HCT116 (cell line): ENCODE data around the gene MEGF6. TPM values are rescaled to one million over a fixed set of nuclear protein-coding genes. Genes with fewer than 3 reads are reported as not detected.

Experiments used
- ATAC-seq: fragments of 200-7000 bp; cut with Tn5 transposase; 2 replicates; pipeline ENCODE4 v1.9.1; 2020; ENCODE audit warnings: mild to moderate bottlenecking, moderate library complexity
- BruUV-seq: library from RNA; stranded (reverse); fragments of 400-500 nt; replicated peaks from 2 replicates; lab custom pipeline; 2021; lab: Mats Ljungman, UMichigan
- CTCF ChIA-PET: fragments of 300-600 bp; sonication (Branson Sonifier 250); formaldehyde crosslinking; loops from one replicate; lab custom pipeline; 2021; ENCODE audit warnings: antibody characterized with exemption; lab: Charles Lee
- POLR2A ChIA-PET: fragments of 300-600, 350-600 bp; sonication (Branson Sonifier 250); formaldehyde crosslinking; loops from one replicate; lab custom pipeline; 2021; ENCODE audit warnings: antibody characterized with exemption; lab: Charles Lee
- RAD21 ChIA-PET, 2 experiments: fragments of 300-600 bp; sonication (Branson Sonifier 250); formaldehyde crosslinking; loops; one replicate each; lab custom pipeline; 2023; ENCODE audit warnings: low total read pairs in 2 of 2; ENCODE audit not compliant: uncharacterized antibody in 2 of 2, unreplicated experiment in 2 of 2, low non-redundant PET in 1 of 2; lab: Charles Lee
- DNase-seq: peaks from one replicate; pipeline ENCODE4 v3.0.0-alpha.2; 2010; ENCODE audit warnings: low read depth, low spot score
- H2AFZ ChIP-seq: fragments of 200-600 bp; shearing (Covaris generic), sonication (generic); 2 replicates; pipeline ENCODE4 v1.6.1; 2017; ENCODE audit warnings: low read depth, mixed run types, mixed read lengths, antibody characterized with exemption, low read length; ENCODE audit not compliant: poor library complexity, severe bottlenecking
- H3K27ac ChIP-seq: 2 replicates; pipeline ENCODE4 v1.5.1; 2012; ENCODE audit warnings: low read depth, low read length
- H3K27me3 ChIP-seq: fragments of 200-600 bp; sonication (generic); 2 replicates; pipeline ENCODE4 v1.6.1; 2016; ENCODE audit warnings: mixed run types, low read length, mixed read lengths; ENCODE audit not compliant: insufficient read depth
- H3K36me3 ChIP-seq, 2 experiments: fragments of 200-500 bp in 1 of 2; fragments of 200-600 bp in 1 of 2; sonication (Bioruptor generic) in 1 of 2; sonication (generic) in 1 of 2; 2 replicates each; pipeline versions ENCODE4 v1.5.1 to v1.6.1; 2014 to 2016; ENCODE audit warnings: low read length in 2 of 2, inconsistent platforms in 1 of 2, mixed read lengths in 1 of 2, mixed run types in 1 of 2; ENCODE audit not compliant: insufficient read depth in 2 of 2, control insufficient read depth in 1 of 2
- H3K4me1 ChIP-seq, 2 experiments: fragments of 200-600 bp in 1 of 2; sonication (generic) in 1 of 2; 2 replicates each; pipeline versions ENCODE4 v1.5.1 to v1.6.1; 2012 to 2017; ENCODE audit warnings: low read length in 2 of 2, inconsistent platforms in 1 of 2, mild to moderate bottlenecking in 1 of 2, mixed read lengths in 1 of 2, mixed run types in 1 of 2, moderate library complexity in 1 of 2; ENCODE audit not compliant: insufficient read depth in 2 of 2, control insufficient read depth in 1 of 2
- H3K4me2 ChIP-seq: fragments of 200-600 bp; sonication (generic); 2 replicates; pipeline ENCODE4 v1.6.1; 2017; ENCODE audit warnings: mixed run types, low read length, mixed read lengths
- H3K4me3 ChIP-seq, 2 experiments: fragments of 200-600 bp in 1 of 2; sonication (generic) in 1 of 2; replicated peaks in 1 of 2; 2 replicates each; pipeline ENCODE4 v1.5.1; 2011 to 2016; ENCODE audit warnings: low read length in 2 of 2, control low read depth in 1 of 2, low read depth in 1 of 2, mild to moderate bottlenecking in 1 of 2, mixed read lengths in 1 of 2, mixed run types in 1 of 2
- H3K79me2 ChIP-seq: fragments of 200-600 bp; sonication (generic); 2 replicates; pipeline ENCODE4 v1.6.1; 2017; ENCODE audit warnings: mild to moderate bottlenecking, mixed run types, low read length, moderate library complexity, mixed read lengths; ENCODE audit not compliant: insufficient read depth
- H3K9ac ChIP-seq: fragments of 200-600 bp; sonication (generic); 2 replicates; pipeline ENCODE4 v1.6.1; 2016; ENCODE audit warnings: low read length, mixed read lengths
- H3K9me2 ChIP-seq: fragments of 200-600 bp; sonication (generic), shearing (Covaris generic); 2 replicates; pipeline ENCODE4 v1.6.1; 2017; ENCODE audit warnings: mixed run types, mild to moderate bottlenecking, moderate library complexity; ENCODE audit not compliant: insufficient read depth
- H3K9me3 ChIP-seq, 2 experiments: fragments of 200-500 bp in 1 of 2; fragments of 200-600 bp in 1 of 2; sonication (Bioruptor generic) in 1 of 2; sonication (generic) in 1 of 2; 2 replicates each; pipeline ENCODE4 v1.6.1; 2014 to 2017; ENCODE audit warnings: low read length in 2 of 2, mixed read lengths in 2 of 2, inconsistent platforms in 1 of 2, low read depth in 1 of 2, mild to moderate bottlenecking in 1 of 2, mixed run types in 1 of 2, moderate library complexity in 1 of 2; ENCODE audit not compliant: control insufficient read depth in 1 of 2, insufficient read depth in 1 of 2
- H4K20me1 ChIP-seq: fragments of 200-600 bp; sonication (generic), shearing (Covaris generic); 2 replicates; pipeline ENCODE4 v1.6.1; 2017; ENCODE audit warnings: mixed run types, mild to moderate bottlenecking, moderate library complexity; ENCODE audit not compliant: insufficient read depth
- ATF3 ChIP-seq: IDR thresholded peaks from 2 replicates; pipeline ENCODE4 v1.6.1; 2012
- CBX3 ChIP-seq: IDR thresholded peaks from 2 replicates; pipeline ENCODE4 v1.6.1; 2012; ENCODE audit warnings: low read depth
- ELF1 ChIP-seq: IDR thresholded peaks from 2 replicates; pipeline ENCODE4 v1.6.1; 2012; ENCODE audit warnings: low read depth, borderline replicate concordance
- EZH2 ChIP-seq: fragments of 200-600 bp; sonication (generic); IDR thresholded peaks from 2 replicates; pipeline ENCODE4 v1.6.1; 2017; ENCODE audit warnings: antibody characterized with exemption, mixed run types
- EZH2phosphoT487 ChIP-seq: fragments of 200-600 bp; IDR thresholded peaks from 2 replicates; pipeline ENCODE4 v1.6.1; 2018; ENCODE audit warnings: antibody characterized with exemption, borderline replicate concordance
- FOSL1 ChIP-seq: IDR thresholded peaks from 2 replicates; pipeline ENCODE4 v1.6.1; 2012; ENCODE audit warnings: low read depth
- JUND ChIP-seq: IDR thresholded peaks from 2 replicates; pipeline ENCODE4 v1.6.1; 2012
- POLR2A ChIP-seq: IDR thresholded peaks from 2 replicates; pipeline ENCODE4 v1.7.0; 2011; ENCODE audit warnings: borderline replicate concordance; ENCODE audit not compliant: insufficient read depth, insufficient read length; ENCODE audit errors: extremely low read depth
- POLR2AphosphoS5 ChIP-seq: IDR thresholded peaks from 2 replicates; pipeline ENCODE4 v1.6.1; 2011; ENCODE audit warnings: mild to moderate bottlenecking, low read depth, low read length, moderate library complexity
- RAD21 ChIP-seq: IDR thresholded peaks from 2 replicates; pipeline ENCODE4 v1.6.1; 2012; ENCODE audit warnings: low read depth, mild to moderate bottlenecking
- REST ChIP-seq: IDR thresholded peaks from 2 replicates; pipeline ENCODE4 v1.6.1; 2012; ENCODE audit warnings: low read depth
- SP1 ChIP-seq: IDR thresholded peaks from 2 replicates; pipeline ENCODE4 v1.6.1; 2012; ENCODE audit warnings: low read depth
- SRF ChIP-seq: IDR thresholded peaks from 2 replicates; pipeline ENCODE4 v1.6.1; 2012; ENCODE audit warnings: low read depth
- ZFX ChIP-seq: fragments of 450-650 bp; IDR thresholded peaks from 2 replicates; pipeline ENCODE4 v1.6.1; 2017
- ZNF274 ChIP-seq: fragments of 200-500 bp; sonication (Bioruptor generic); IDR thresholded peaks from 2 replicates; pipeline ENCODE4 v1.6.1; 2014; ENCODE audit warnings: mild to moderate bottlenecking, low read depth, low read length, inconsistent platforms
- intact Hi-C: fragments of 100-400 bp; cut with micrococcal nuclease; formaldehyde crosslinking; loops from 2 replicates; pipeline ENCODE4 v1.10.0; 2022
- total RNA-seq: library from RNA; stranded (reverse); gene quantifications from one replicate; pipeline ENCODE4 v1.2.1, GENCODE V29; 2021; ENCODE audit not compliant: unreplicated experiment
- TF ChIP-seq, protein P1 (sequence below), 3 experiments: fragments of 200-600 bp in 1 of 3; sonication (generic) in 1 of 3; IDR thresholded peaks in 2 of 3; conservative IDR thresholded peaks in 1 of 3; 2 replicates each; pipeline ENCODE4 v1.5.1; 2012 to 2017; ENCODE audit warnings: low read depth in 2 of 3, low read length in 2 of 3, antibody characterized with exemption in 1 of 3, borderline replicate concordance in 1 of 3, control low read depth in 1 of 3, mild to moderate bottlenecking in 1 of 3, mixed read lengths in 1 of 3, mixed run types in 1 of 3, moderate library complexity in 1 of 3; ENCODE audit not compliant: insufficient read depth in 1 of 3

Gene MEGF6
- total RNA-seq, 1 experiment from 2014 or later: 47.6 TPM

DNA sequence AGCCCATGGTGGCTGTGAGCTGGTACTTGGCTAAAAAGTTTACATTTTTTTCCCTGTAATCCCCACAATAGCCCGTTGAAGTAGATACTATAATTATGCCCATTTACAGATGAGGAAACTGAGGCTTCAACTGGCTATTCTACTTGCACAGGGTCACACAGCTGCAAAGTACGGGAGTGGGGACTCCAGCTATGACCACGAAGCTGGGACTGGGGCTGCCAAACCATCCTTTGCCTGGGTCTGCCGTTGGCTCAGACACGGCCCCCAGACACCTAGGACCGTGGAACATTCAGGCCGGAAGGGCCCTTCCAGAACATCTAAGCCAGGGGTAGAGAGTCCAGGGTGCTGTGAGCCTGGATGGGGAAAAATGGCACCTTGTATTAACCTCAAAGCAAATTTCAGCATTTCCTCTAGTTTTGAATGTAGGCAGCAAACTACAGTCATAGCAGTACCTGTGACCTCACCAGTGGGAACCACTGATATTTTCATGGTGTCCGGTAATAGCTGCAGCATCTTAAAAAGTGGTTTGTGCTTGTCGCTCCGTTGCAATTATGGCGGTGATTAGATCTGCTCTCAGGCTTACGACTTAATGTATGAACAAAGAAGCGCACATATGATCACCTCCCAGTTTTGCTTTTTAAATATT, 45.3 kb upstream of the MEGF6 start:
- no TSS peak for BruUV-seq
- no peaks in the 10 kb centered on the region for H3K9me2 ChIP-seq
- ChIA-PET RAD21 (no interaction called here), CTCF (interaction anchor here (1.3 kb wide), 1 partner anchor 68 kb away, joined by 3 read pairs; no protein-coding TSS in a partner anchor), POLR2A (no interaction called here)
- no peak overlapping the region for H3K9ac ChIP-seq
- intact Hi-C loops: no loop called here
- no peak overlapping the region for H2AFZ ChIP-seq
- peaks cover 5% of the 10 kb centered on the region; the same call in 1 of the 2 replicates for H4K20me1 ChIP-seq
- H3K27me3 ChIP-seq: no peaks in the 10 kb centered on the region
- H3K27ac ChIP-seq: no peak overlapping the region
- no peak overlapping the region for H3K4me2 ChIP-seq
- H3K36me3 ChIP-seq: no peaks in the 10 kb centered on the region
- peaks cover 79% of the 10 kb centered on the region for H3K79me2 ChIP-seq
- ATAC-seq (no peak), DNase-seq (no peak)
- TF ChIP-seq ATF3 (no peak), EZH2phosphoT487 (no peak), CBX3 (no peak), REST (no peak), POLR2AphosphoS5 (no peak), ZFX (no peak), ZNF274 (no peak), FOSL1 (no peak), SP1 (no peak), EZH2 (no peak), RAD21 (no peak), JUND (no peak), ELF1 (no peak), POLR2A (no peak), SRF (no peak)
- TF ChIP-seq, protein P1, sequence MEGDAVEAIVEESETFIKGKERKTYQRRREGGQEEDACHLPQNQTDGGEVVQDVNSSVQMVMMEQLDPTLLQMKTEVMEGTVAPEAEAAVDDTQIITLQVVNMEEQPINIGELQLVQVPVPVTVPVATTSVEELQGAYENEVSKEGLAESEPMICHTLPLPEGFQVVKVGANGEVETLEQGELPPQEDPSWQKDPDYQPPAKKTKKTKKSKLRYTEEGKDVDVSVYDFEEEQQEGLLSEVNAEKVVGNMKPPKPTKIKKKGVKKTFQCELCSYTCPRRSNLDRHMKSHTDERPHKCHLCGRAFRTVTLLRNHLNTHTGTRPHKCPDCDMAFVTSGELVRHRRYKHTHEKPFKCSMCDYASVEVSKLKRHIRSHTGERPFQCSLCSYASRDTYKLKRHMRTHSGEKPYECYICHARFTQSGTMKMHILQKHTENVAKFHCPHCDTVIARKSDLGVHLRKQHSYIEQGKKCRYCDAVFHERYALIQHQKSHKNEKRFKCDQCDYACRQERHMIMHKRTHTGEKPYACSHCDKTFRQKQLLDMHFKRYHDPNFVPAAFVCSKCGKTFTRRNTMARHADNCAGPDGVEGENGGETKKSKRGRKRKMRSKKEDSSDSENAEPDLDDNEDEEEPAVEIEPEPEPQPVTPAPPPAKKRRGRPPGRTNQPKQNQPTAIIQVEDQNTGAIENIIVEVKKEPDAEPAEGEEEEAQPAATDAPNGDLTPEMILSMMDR (IDR thresholded peaks at IDR 0.05 in 2 of 3, conservative IDR thresholded peaks at IDR 0.05 in 1 of 3; ENCODE audit: borderline replicate concordance in 1 of 3, insufficient read depth in 1 of 3, low read depth in 2 of 3, low read length in 2 of 3): no peak
- peaks cover 11 to 14% of the 10 kb centered on the region in 2 experiments for H3K4me1 ChIP-seq
- no peak overlapping the region for H3K4me3 ChIP-seq
- no peaks in the 10 kb centered on the region for H3K9me3 ChIP-seq
